ENCODE results near the gene RLF.

The RLF gene

DNA sequence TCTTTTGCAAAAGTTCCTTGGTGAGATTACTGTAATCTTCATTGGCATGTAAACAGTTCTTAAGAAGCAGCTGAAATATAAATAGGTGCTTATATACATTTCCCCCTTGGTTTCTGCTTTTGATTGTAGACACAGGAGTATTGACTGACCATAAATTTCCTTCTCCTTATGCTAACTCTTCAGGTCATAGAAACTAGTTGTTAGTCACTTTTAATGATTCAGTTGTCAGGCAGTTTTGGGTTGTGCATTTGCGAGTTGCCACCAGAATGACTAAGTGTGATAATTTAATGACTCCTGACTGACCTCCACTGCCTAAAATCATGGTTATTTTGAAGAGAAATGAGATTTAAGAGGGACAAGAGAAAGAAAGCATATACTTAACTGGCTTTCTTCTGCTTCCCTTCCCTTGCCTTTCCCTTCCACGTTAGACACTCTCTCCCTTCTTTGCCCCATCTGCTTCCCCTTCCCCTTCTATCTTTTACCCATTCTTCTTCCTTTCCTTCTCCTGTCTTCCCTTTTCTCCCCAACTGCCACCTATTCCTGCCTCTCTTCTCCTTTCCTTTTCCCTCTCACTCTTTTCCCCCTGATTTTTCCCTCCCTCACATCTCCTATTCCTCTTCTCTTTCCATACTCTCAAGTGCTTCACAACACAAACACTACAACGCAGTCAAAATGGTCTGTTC, 109.1 kb downstream of the RLF start:
- DNase-seq (ENCODE audit: low spot score): no peak

DNA sequence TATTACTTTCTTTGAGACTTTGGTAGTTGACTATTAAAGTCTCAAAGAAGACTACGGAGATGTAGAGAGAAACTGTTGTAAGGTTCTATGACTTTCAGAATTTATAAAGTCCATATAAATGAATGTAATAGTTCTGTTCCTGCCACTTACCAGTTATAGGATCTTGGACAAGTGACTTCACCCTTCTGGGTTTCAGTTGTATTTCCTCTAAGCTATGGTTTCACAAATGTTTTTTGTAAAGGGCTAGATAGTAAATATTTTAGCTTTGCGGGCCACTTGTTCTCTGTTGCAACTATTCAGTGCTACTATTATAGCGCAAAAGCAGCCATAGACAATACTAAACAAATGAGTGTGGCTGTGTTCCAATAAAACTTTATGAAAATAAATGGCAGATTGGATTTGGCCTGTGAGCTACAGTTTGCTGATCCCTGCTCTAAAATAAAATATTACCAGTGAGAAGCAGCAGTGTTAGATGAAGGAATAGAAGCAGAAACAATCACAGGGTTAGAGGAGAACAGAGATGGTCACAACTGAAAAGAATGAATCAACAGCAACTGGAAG, 111.5 kb downstream of the RLF start:
- DNase-seq (ENCODE audit: low spot score): no peak

DNA sequence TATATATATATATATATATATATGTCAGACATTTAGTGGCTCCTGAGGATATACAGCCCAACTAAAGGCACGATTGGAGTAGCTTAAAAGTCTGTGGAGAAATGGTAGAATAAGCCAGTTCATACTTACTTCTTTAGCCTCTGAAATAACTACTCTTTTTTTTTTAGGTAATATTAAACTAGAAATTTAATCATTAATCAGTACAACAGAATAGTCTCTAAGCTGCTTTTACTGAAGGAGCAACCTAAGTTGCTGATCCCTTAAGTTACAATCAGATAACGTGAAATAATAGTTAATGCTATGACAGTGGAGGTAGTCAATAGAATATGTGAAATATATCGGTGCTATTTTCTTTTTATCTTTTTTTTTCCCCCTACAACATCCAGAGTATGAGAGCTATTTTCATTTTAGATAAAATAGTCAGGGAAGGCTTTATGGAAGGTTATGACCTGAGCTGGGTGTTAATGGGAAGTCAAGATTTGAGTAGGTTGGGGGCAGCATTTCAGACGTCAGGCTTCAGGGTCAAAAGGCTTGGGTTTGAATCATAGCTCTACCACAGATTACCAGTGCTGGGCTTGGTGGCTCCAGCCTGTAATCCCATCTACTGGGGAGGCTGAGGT, 112.5 kb downstream of the RLF start:
- no peak for DNase-seq (ENCODE audit: low spot score)

DNA sequence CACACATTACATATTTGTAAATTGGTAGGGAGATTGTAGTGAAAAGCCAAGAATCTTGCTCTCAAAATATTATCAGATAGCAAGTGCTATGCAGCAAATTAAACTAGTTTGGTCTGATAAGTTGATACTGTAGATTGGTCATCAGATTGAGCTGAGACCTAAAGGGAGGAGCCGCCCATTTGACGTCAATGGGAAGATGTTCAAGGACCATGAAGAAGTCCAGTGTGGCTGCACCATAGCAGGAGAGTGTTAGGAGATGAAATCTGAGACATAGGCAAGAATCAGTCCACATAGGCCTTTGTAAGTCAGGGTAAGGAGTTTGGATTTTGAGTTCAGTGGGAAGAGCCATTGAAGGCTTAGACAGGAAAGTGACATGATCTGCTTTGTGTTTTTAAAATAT, 113.1 kb downstream of the RLF start:
- no peak for DNase-seq (ENCODE audit: low spot score)

DNA sequence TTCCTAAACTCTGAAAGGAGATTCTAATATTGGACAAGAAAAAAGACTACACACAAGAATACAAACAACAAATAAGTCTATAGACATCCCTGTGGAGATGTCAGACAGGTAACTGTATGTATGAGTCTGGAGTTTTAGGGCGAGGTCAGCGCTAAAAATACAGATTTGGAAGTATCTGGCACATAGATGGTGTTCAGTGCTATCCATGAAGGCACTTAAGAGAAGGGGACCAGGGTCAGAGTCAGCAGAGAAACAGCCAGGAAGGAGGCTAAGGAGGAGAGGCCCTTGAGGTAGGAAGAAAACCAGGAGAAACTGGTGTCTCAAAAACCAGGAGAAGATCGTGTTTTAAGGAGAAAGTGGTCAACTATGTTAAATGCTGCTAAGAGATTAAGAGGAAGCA, 114.9 kb downstream of the RLF start:
- no peak for DNase-seq (ENCODE audit: low spot score)

DNA sequence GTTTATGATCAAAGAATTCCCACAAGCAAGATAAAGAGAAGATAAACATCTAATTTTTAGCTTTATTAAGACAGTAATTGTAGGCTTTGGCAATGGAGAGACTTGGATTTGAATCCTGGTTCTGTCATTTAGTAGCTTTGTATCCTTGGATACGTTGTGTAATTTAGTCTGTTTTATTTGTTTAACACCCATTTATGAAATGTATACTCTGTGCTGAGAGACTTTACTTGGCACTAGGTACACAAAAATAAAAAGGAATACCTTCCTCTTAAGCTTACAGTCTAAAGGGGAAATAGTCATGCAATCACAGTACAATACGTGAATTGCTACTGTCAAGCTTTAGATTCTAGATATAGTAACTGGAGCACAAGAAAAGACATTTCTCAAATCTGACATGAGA, 120.7 kb downstream of the RLF start:
- no peak for DNase-seq (ENCODE audit: low spot score)

All from HuH-7.5 (cell line).